Fibroblast of skin of right quadriceps (primary cell): Measurements from ENCODE around the gene GRM1.
"Not testable (repeated sequence)": the region's sequence is repeated elsewhere in the genome, so short reads cannot be mapped to it uniquely, and the experiment has no call there.

Source experiments
- DNase-seq: peaks from one replicate; pipeline ENCODE4 v3.0.0-alpha.2; 2013

The GRM1 gene

DNA sequence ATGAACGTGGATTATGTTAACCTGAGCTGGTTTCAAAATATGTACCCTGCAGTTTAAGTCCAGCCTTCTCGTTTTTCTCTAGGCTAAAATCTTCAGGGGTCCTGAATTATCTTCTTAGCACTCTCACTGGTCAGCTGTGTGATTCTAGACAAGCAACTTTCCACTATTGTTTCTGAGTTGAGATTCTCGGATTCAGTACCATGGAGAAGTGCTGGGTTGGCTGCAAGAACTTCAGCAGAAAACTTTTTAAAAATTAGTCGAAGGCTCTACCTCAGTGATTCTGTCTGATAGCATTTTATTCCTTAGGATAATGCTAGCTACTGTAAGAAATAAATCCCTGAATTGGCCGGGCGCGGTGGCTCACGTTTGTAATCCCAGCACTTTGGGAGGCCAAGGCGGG is 173.7 kb downstream of the GRM1 start:
- no peak for DNase-seq

- DNase-seq = no peak
These were observed 181.1 kb downstream of the GRM1 start for GRCh38 chr6:146209942-146210341.

DNA sequence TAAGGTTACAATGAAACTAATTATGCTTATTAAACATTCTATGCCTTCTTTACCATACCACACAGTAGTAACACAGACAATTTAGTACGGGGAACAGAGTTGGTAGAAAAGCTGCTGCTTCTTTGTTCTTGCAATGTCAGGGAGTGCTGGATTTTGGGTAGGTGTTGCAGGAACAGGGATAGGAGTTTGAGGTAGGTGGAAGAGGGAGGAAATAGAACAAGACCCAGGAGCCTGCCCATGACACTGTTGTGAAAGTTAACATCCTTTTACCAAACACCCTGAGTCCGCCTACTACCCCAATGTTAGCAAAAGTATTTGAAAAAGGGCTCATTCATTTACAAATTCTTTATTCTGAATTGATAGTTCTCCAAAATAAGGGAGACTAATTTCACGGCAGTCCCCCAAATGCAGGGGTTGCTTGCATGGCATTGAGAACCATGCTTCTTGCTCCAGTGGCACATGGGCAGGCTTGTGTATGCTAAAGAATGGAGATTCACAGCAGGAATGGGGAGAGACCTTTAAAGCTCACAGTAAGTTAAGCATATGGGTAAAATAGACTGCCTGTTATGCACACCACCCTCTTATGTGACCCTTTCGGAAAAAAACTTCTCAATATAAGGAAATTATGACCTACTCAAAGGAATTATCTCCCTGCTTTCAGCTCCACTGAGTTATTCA is 181.7 kb downstream of the GRM1 start:
- no peak for DNase-seq

GRCh38 chr6:146211646-146212045 is 182.8 kb downstream of the GRM1 start:
- DNase-seq = no peak

DNA sequence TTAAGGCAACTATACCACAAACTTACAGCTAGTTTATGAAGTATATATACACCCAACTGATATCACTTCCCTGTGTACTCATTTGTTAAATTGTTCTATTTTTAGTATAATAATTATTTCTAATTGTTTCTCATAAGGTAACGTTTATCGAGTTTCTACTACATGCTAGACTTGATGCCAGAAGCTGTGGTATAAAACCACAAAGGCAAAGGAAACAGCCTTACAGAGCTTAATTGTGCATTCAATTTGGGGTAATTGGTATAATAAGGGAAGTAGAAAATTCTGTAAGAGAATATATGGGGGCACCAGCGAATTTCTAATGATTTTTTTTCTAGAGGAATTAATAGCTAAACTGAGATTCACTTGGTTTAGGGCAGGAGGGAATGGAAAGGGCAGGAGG is 183.9 kb downstream of the GRM1 start:
- DNase-seq = no peak

DNA sequence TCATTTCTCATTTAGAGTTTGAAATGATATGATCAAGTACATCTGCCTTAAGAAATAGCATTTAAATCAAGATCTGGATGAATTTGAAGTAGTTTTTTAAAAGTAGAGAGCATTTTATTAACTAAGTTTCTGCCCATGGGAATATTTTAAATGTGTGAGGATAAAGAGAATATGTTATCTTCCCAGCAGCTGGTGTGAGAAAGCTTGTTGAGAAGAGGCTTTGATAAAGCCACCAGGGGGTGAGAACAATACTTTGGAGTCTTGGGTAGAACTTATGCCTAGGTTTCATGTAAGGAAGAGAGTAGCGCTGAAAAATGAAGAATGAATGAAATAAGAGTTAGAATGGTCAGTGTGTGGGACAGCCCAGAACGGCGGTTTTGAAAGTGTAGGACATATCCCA is 190.2 kb downstream of the GRM1 start:
- DNase-seq = no peak

GRCh38 chr6:146224449-146224848 is 195.6 kb downstream of the GRM1 start:
- no peak for DNase-seq

- no peak for DNase-seq
These were observed 196.1 kb downstream of the GRM1 start for GRCh38 chr6:146224988-146225387.

DNA sequence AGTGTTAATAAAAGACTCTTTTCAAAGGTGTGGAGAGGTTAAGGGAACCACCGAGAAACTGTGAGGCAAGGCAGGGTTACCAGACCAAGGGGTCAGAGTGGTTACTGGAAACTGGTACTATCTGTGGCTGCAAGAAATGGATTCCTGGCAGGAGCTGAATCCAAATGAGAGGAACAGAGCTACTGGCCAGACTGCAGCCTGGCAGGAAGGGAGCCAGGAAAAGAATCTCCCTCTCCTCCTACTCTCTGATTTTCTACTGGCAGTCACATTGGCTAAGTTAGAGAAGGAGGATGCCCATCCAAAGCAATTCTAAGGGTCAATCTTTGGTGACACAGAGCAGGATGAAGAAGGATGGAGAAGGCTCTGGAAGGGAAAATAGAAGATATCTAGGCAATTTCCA is 211.5 kb downstream of the GRM1 start:
- DNase-seq = no peak

GRCh38 chr6:146240807-146241206 is 211.9 kb downstream of the GRM1 start:
- no peak for DNase-seq

GRCh38 chr6:146243646-146244045 is 214.8 kb downstream of the GRM1 start:
- DNase-seq = not testable (repeated sequence)

DNA sequence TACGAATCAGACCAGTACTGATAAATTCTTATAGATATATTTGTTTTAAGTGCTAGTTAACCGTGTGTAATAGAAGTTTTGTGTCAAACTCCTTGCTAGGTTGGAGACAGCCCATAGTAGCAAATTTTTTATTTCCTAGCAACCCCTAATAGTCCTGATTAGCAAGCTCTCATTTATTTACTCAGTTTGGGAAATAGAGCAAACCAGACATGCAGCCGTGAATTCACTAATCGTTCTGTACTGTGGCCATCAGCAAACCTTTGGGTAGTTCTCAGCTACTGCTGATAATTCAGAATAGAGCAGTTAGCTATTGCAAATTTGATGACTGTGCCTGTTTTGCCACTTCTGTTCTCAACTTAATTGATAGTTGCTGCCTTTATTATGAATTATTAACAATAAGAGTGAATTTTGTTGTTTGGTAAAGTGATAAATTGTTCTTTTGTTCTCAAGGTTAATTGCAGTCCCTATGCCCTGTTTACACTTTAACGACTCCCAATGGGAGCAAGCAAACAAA is 215.8 kb downstream of the GRM1 start:
- no peak for DNase-seq

DNA sequence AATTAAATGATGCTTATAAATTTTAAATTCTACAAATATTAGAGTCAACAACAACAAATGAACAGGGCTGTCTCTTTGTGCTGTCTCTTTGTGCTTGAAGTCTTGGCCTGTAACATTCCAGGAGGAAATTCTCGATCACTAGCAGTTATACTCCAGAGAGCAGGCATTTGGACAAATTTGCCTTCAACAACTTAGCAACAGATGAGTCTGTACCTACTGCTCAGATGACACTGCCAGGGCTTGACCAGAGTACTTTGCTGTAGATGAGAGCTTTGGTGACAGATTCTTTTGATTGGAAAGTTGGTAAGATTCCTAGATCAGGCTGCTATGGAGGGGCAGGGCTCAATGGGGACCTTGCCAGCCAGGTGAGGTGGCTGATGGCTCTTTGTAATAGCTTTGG is 217.2 kb downstream of the GRM1 start:
- no peak for DNase-seq

GRCh38 chr6:146253691-146254090 is 224.8 kb downstream of the GRM1 start:
- no peak for DNase-seq

DNA sequence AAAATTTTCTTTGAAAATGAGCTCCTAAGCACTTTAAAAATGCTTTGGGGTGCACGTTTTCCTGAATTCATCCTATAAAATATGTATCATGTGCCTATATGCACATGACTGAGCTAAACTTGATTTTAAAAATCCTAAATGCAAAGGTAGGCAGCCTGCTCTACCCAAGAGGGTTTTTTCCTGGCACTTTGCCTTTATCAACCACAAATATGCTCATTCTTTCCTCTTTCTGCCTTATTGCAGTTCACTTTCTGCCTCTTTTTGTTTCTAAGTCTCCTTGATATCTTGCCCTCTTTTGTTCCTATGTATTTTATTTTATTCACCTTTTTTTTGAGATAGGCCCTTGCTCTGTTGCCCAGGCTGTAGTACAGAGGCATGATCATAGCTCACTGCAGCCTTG is 229.3 kb downstream of the GRM1 start:
- peak; percentile 9 for DNase-seq

DNA sequence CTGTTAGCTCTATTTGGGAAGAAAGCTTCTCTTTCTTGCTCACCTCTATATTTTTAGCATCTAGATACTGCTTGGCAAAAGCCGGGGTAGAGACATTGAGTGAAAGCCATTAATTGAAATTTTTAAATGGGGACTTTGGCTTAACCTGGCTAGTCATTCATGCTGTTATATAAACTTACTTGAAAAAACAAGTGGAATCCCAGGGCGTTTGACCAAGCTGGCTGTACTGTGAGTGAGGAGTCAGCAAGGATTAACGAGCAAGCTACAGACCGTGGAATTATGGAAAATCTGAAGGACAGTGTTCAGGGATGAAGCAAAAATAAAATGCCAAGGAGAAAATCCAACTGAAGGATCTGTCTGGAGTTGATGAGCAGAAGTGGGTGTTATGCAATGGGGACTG is 232.0 kb downstream of the GRM1 start:
- no peak for DNase-seq

DNA sequence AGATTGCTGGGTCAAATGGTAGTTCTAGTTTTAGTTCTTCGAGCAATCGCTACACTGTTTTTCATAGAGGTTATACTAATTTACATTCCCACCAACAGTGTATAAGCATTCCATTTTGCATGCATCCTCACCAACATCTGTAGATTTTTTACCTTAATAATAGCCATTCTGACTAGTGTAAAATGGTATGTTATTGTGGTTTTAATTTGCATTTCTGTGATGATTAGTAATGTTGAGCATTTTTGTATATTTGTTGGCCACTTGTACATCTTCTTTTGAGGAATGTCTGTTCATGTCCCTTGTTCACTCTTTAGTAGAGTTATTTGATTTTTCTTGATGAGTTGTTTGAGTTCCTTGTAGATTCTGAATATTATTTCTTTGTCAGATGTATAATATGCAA is 236.2 kb downstream of the GRM1 start:
- DNase-seq = peak; percentile 49

- DNase-seq = no peak
These were observed 238.6 kb downstream of the GRM1 start for GRCh38 chr6:146267447-146267846.

- no peak for DNase-seq
These were observed 239.1 kb downstream of the GRM1 start for GRCh38 chr6:146267946-146268345.

GRCh38 chr6:146269482-146269881 is 240.6 kb downstream of the GRM1 start:
- DNase-seq = no peak

GRCh38 chr6:146271163-146271562 is 242.3 kb downstream of the GRM1 start:
- peak; percentile 33 for DNase-seq

DNA sequence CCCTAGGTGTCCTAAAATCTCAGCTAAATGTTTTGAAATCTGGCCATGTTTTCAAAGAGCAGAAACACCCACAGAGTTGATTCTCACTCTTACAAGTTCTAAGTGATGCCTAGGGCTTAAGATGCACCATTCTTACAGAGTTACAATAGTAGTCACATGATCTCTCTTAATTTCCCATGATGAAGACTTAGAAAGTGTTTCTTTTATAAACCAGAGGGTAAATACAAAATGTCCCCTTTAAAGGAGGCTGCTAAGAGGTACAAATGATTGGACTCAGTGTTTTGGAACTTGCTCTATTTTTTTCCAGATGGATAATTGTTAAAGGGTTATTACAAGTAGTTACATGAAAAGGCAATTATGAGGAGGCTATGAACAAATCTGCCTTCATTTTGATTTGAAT is 244.6 kb downstream of the GRM1 start:
- no peak for DNase-seq

- DNase-seq = no peak
These were observed 248.3 kb downstream of the GRM1 start for GRCh38 chr6:146277142-146277541.

DNA sequence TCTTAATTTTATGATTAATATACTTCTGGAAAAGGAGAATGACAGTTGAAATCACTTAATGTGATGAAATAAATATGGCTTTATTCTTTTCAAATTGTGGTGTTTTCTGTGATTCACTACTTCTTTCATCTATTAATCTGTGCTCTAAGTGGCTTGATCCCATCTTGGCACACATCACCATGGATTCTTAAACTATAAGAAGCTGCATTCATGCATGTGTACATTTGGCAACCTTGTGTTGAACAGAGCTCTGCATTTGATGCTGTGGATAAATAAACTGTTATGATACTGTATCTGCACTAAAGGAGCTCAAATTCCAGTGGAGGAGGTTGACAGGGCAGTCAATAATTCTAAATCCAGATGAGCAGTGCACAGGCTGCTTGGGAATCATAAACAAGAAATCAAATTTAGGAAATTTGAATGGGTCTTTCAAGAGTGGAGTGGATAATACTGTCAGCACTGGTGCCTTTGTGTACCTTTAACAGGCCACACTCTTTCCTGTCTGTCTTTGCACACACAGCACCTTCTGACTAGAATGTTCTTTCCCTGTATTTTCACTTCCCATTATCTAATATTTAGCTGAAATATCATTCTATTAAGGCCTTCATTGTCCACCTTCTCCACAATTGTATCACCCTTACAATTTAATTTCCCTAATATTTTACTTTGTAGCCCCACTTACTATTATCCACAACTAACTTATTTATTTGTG is 252.9 kb downstream of the GRM1 start:
- DNase-seq = no peak

DNA sequence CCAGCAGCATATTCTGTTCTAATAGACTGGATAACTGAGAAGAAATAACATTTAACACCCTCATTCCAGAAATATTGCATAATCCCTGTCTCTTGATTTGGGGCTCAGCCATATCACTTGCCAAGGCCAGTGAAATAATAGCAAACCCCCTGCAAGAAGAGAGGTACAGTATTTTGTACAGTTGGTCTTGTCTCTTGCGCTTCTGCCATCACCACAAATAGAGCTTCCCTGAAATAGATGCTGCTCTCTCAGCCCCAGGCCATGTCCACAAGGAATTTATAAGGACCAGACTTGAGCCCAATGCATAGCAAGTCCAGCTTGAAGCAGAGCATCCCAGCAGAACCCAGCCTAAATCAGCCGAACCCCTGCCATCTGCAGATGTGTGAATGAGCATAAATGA is 254.0 kb downstream of the GRM1 start:
- DNase-seq = no peak
